HCT116 (cell line): ENCODE results near the gene TGFBR3. TPM values are rescaled to one million over a fixed set of nuclear protein-coding genes. Genes with fewer than 3 reads are reported as not detected.

ENCODE experiments used
- ATAC-seq: fragments of 200-7000 bp; cut with Tn5 transposase; 2 replicates; pipeline ENCODE4 v1.9.1; 2020; ENCODE audit warnings: mild to moderate bottlenecking, moderate library complexity
- BruUV-seq: library from RNA; stranded (reverse); fragments of 400-500 nt; replicated peaks from 2 replicates; lab custom pipeline; 2021; lab: Mats Ljungman, UMichigan
- CTCF ChIA-PET: fragments of 300-600 bp; sonication (Branson Sonifier 250); formaldehyde crosslinking; loops from one replicate; lab custom pipeline; 2021; ENCODE audit warnings: antibody characterized with exemption; lab: Charles Lee
- POLR2A ChIA-PET: fragments of 300-600, 350-600 bp; sonication (Branson Sonifier 250); formaldehyde crosslinking; loops from one replicate; lab custom pipeline; 2021; ENCODE audit warnings: antibody characterized with exemption; lab: Charles Lee
- RAD21 ChIA-PET, 2 experiments: fragments of 300-600 bp; sonication (Branson Sonifier 250); formaldehyde crosslinking; loops; one replicate each; lab custom pipeline; 2023; ENCODE audit warnings: low total read pairs in 2 of 2; ENCODE audit not compliant: uncharacterized antibody in 2 of 2, unreplicated experiment in 2 of 2, low non-redundant PET in 1 of 2; lab: Charles Lee
- DNase-seq: peaks from one replicate; pipeline ENCODE4 v3.0.0-alpha.2; 2010; ENCODE audit warnings: low read depth, low spot score
- H2AFZ ChIP-seq: fragments of 200-600 bp; shearing (Covaris generic), sonication (generic); 2 replicates; pipeline ENCODE4 v1.6.1; 2017; ENCODE audit warnings: low read depth, mixed run types, mixed read lengths, antibody characterized with exemption, low read length; ENCODE audit not compliant: poor library complexity, severe bottlenecking
- H3K27ac ChIP-seq: 2 replicates; pipeline ENCODE4 v1.5.1; 2012; ENCODE audit warnings: low read depth, low read length
- H3K27me3 ChIP-seq: fragments of 200-600 bp; sonication (generic); 2 replicates; pipeline ENCODE4 v1.6.1; 2016; ENCODE audit warnings: mixed run types, low read length, mixed read lengths; ENCODE audit not compliant: insufficient read depth
- H3K36me3 ChIP-seq, 2 experiments: fragments of 200-500 bp in 1 of 2; fragments of 200-600 bp in 1 of 2; sonication (Bioruptor generic) in 1 of 2; sonication (generic) in 1 of 2; 2 replicates each; pipeline versions ENCODE4 v1.5.1 to v1.6.1; 2014 to 2016; ENCODE audit warnings: low read length in 2 of 2, inconsistent platforms in 1 of 2, mixed read lengths in 1 of 2, mixed run types in 1 of 2; ENCODE audit not compliant: insufficient read depth in 2 of 2, control insufficient read depth in 1 of 2
- H3K4me1 ChIP-seq, 2 experiments: fragments of 200-600 bp in 1 of 2; sonication (generic) in 1 of 2; 2 replicates each; pipeline versions ENCODE4 v1.5.1 to v1.6.1; 2012 to 2017; ENCODE audit warnings: low read length in 2 of 2, inconsistent platforms in 1 of 2, mild to moderate bottlenecking in 1 of 2, mixed read lengths in 1 of 2, mixed run types in 1 of 2, moderate library complexity in 1 of 2; ENCODE audit not compliant: insufficient read depth in 2 of 2, control insufficient read depth in 1 of 2
- H3K4me2 ChIP-seq: fragments of 200-600 bp; sonication (generic); 2 replicates; pipeline ENCODE4 v1.6.1; 2017; ENCODE audit warnings: mixed run types, low read length, mixed read lengths
- H3K4me3 ChIP-seq, 2 experiments: fragments of 200-600 bp in 1 of 2; sonication (generic) in 1 of 2; replicated peaks in 1 of 2; 2 replicates each; pipeline ENCODE4 v1.5.1; 2011 to 2016; ENCODE audit warnings: low read length in 2 of 2, control low read depth in 1 of 2, low read depth in 1 of 2, mild to moderate bottlenecking in 1 of 2, mixed read lengths in 1 of 2, mixed run types in 1 of 2
- H3K79me2 ChIP-seq: fragments of 200-600 bp; sonication (generic); 2 replicates; pipeline ENCODE4 v1.6.1; 2017; ENCODE audit warnings: mild to moderate bottlenecking, mixed run types, low read length, moderate library complexity, mixed read lengths; ENCODE audit not compliant: insufficient read depth
- H3K9ac ChIP-seq: fragments of 200-600 bp; sonication (generic); 2 replicates; pipeline ENCODE4 v1.6.1; 2016; ENCODE audit warnings: low read length, mixed read lengths
- H3K9me2 ChIP-seq: fragments of 200-600 bp; sonication (generic), shearing (Covaris generic); 2 replicates; pipeline ENCODE4 v1.6.1; 2017; ENCODE audit warnings: mixed run types, mild to moderate bottlenecking, moderate library complexity; ENCODE audit not compliant: insufficient read depth
- H3K9me3 ChIP-seq, 2 experiments: fragments of 200-500 bp in 1 of 2; fragments of 200-600 bp in 1 of 2; sonication (Bioruptor generic) in 1 of 2; sonication (generic) in 1 of 2; 2 replicates each; pipeline ENCODE4 v1.6.1; 2014 to 2017; ENCODE audit warnings: low read length in 2 of 2, mixed read lengths in 2 of 2, inconsistent platforms in 1 of 2, low read depth in 1 of 2, mild to moderate bottlenecking in 1 of 2, mixed run types in 1 of 2, moderate library complexity in 1 of 2; ENCODE audit not compliant: control insufficient read depth in 1 of 2, insufficient read depth in 1 of 2
- H4K20me1 ChIP-seq: fragments of 200-600 bp; sonication (generic), shearing (Covaris generic); 2 replicates; pipeline ENCODE4 v1.6.1; 2017; ENCODE audit warnings: mixed run types, mild to moderate bottlenecking, moderate library complexity; ENCODE audit not compliant: insufficient read depth
- CBX3 ChIP-seq: IDR thresholded peaks from 2 replicates; pipeline ENCODE4 v1.6.1; 2012; ENCODE audit warnings: low read depth
- CEBPB ChIP-seq: IDR thresholded peaks from 2 replicates; pipeline ENCODE4 v1.6.1; 2012; ENCODE audit warnings: low read depth
- CTCF ChIP-seq, 3 experiments: fragments of 200-600 bp in 1 of 3; sonication (generic) in 1 of 3; IDR thresholded peaks in 2 of 3; conservative IDR thresholded peaks in 1 of 3; 2 replicates each; pipeline ENCODE4 v1.5.1; 2012 to 2017; ENCODE audit warnings: low read depth in 2 of 3, low read length in 2 of 3, antibody characterized with exemption in 1 of 3, borderline replicate concordance in 1 of 3, control low read depth in 1 of 3, mild to moderate bottlenecking in 1 of 3, mixed read lengths in 1 of 3, mixed run types in 1 of 3, moderate library complexity in 1 of 3; ENCODE audit not compliant: insufficient read depth in 1 of 3
- ELF1 ChIP-seq: IDR thresholded peaks from 2 replicates; pipeline ENCODE4 v1.6.1; 2012; ENCODE audit warnings: low read depth, borderline replicate concordance
- EZH2 ChIP-seq: fragments of 200-600 bp; sonication (generic); IDR thresholded peaks from 2 replicates; pipeline ENCODE4 v1.6.1; 2017; ENCODE audit warnings: antibody characterized with exemption, mixed run types
- EZH2phosphoT487 ChIP-seq: fragments of 200-600 bp; IDR thresholded peaks from 2 replicates; pipeline ENCODE4 v1.6.1; 2018; ENCODE audit warnings: antibody characterized with exemption, borderline replicate concordance
- FOSL1 ChIP-seq: IDR thresholded peaks from 2 replicates; pipeline ENCODE4 v1.6.1; 2012; ENCODE audit warnings: low read depth
- POLR2A ChIP-seq: IDR thresholded peaks from 2 replicates; pipeline ENCODE4 v1.7.0; 2011; ENCODE audit warnings: borderline replicate concordance; ENCODE audit not compliant: insufficient read depth, insufficient read length; ENCODE audit errors: extremely low read depth
- SIN3A ChIP-seq: IDR thresholded peaks from 2 replicates; pipeline ENCODE4 v1.6.1; 2012; ENCODE audit warnings: low read depth
- SRF ChIP-seq: IDR thresholded peaks from 2 replicates; pipeline ENCODE4 v1.6.1; 2012; ENCODE audit warnings: low read depth
- YY1 ChIP-seq: IDR thresholded peaks from 2 replicates; pipeline ENCODE4 v1.6.1; 2011; ENCODE audit warnings: low read length, low read depth, moderate library complexity, mild to moderate bottlenecking; ENCODE audit not compliant: insufficient replicate concordance; ENCODE audit errors: extremely low read depth
- ZBTB33 ChIP-seq: IDR thresholded peaks from 2 replicates; pipeline ENCODE4 v1.6.1; 2011; ENCODE audit warnings: mild to moderate bottlenecking, low read length, moderate library complexity; ENCODE audit not compliant: insufficient replicate concordance; ENCODE audit errors: extremely low read depth
- ZFX ChIP-seq: fragments of 450-650 bp; IDR thresholded peaks from 2 replicates; pipeline ENCODE4 v1.6.1; 2017
- ZNF274 ChIP-seq: fragments of 200-500 bp; sonication (Bioruptor generic); IDR thresholded peaks from 2 replicates; pipeline ENCODE4 v1.6.1; 2014; ENCODE audit warnings: mild to moderate bottlenecking, low read depth, low read length, inconsistent platforms
- intact Hi-C: fragments of 100-400 bp; cut with micrococcal nuclease; formaldehyde crosslinking; loops from 2 replicates; pipeline ENCODE4 v1.10.0; 2022
- total RNA-seq: library from RNA; stranded (reverse); gene quantifications from one replicate; pipeline ENCODE4 v1.2.1, GENCODE V29; 2021; ENCODE audit not compliant: unreplicated experiment

Gene TGFBR3
- total RNA-seq, 1 experiment from 2014 or later, result 7.1 TPM

DNA sequence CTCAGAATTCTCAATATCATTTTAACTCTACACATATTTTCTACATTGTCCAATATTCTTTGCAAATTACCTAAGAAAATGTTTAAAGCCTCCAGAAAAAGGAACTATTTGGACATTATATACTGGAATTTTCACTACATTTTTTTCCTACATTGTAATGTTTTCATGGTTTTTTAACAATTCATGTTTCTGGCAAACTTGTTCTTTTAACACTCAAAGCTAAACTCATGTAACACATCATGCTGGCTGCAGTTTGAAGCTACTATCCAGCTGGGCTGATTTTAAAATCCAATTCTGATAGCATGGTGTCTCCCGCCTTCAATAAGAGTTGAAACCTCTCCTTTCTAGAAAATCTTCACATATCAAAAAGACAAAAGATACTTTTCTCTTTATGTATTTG, 52.0 kb downstream of the TGFBR3 start:
- intact Hi-C loops, result no loop called here

More for the DNA sequence above, 52.0 kb downstream of the TGFBR3 start:
- Histone ChIP-seq H3K27ac (no peak overlapping the region), H4K20me1 (no peaks in the 10 kb centered on the region), H3K9me3 (no peaks in the 10 kb centered on the region), H3K4me1 (peaks cover 0 to 7% of the 10 kb centered on the region in 2 experiments; a peak in 2 of 4 replicates), H3K36me3 (no peaks in the 10 kb centered on the region), H3K4me2 (no peak overlapping the region), H3K27me3 (no peaks in the 10 kb centered on the region), H3K9ac (no peak overlapping the region), H3K4me3 (no peak overlapping the region), H3K79me2 (no peaks in the 10 kb centered on the region), H2AFZ (no peak overlapping the region), H3K9me2 (no peaks in the 10 kb centered on the region)
- ChIA-PET CTCF (no interaction called here), POLR2A (interaction anchor here (0.7 kb wide), 1 partner anchor 42 kb away, joined by 4 read pairs; no protein-coding TSS in a partner anchor), RAD21 (no interaction called here)
- no peak for TF ChIP-seq YY1
- TF ChIP-seq SIN3A, result no peak
- no peak for TF ChIP-seq CTCF (IDR thresholded peaks at IDR 0.05 in 2 of 3, conservative IDR thresholded peaks at IDR 0.05 in 1 of 3; ENCODE audit: borderline replicate concordance in 1 of 3, insufficient read depth in 1 of 3, low read depth in 2 of 3, low read length in 2 of 3)
- TF ChIP-seq ELF1, result no peak
- TF ChIP-seq FOSL1, result no peak
- no peak for TF ChIP-seq ZNF274
- no peak for TF ChIP-seq ZFX
- no peak for TF ChIP-seq CBX3
- TF ChIP-seq EZH2, result no peak
- no peak for TF ChIP-seq CEBPB
- TF ChIP-seq EZH2phosphoT487, result no peak
- no peak for TF ChIP-seq POLR2A
- no peak for TF ChIP-seq SRF
- no peak for TF ChIP-seq ZBTB33
- no TSS peak for BruUV-seq
- no peak for ATAC-seq
- DNase-seq, result no peak
